Spinal cord (tissue), 10 donors: ENCODE results near the gene CCDC74A. TPM values are rescaled to one million over a fixed set of nuclear protein-coding genes. Genes with fewer than 3 reads are reported as not detected.
"Not testable (repeated sequence)": the region's sequence is repeated elsewhere in the genome, so short reads cannot be mapped to it uniquely, and the experiment has no call there.

ENCODE experiments used
- DNase-seq, 6 donors: peaks; one replicate each; pipeline versions ENCODE4 v3.0.0 to v3.0.0-alpha.2; 2013 to 2015; ENCODE audit warnings: low spot score in 6 of 6, low read depth in 4 of 6
- H3K27ac ChIP-seq: one replicate; pipeline ENCODE4 v1.5.1; 2013; ENCODE audit warnings: low read depth, low read length, control low read depth
- H3K27me3 ChIP-seq: one replicate; pipeline ENCODE4 v1.6.1; 2013; ENCODE audit warnings: low read length; ENCODE audit not compliant: control insufficient read depth, insufficient read depth
- H3K36me3 ChIP-seq: one replicate; pipeline ENCODE4 v1.6.1; 2013; ENCODE audit warnings: low read length; ENCODE audit not compliant: control insufficient read depth, insufficient read depth
- H3K4me1 ChIP-seq: one replicate; pipeline ENCODE4 v1.6.1; 2013; ENCODE audit warnings: low read length; ENCODE audit not compliant: control insufficient read depth, insufficient read depth
- H3K4me3 ChIP-seq: one replicate; pipeline ENCODE4 v1.5.1; 2013; ENCODE audit warnings: low read depth, low read length, control low read depth
- H3K9me3 ChIP-seq: one replicate; pipeline ENCODE4 v1.6.1; 2013; ENCODE audit warnings: low read length; ENCODE audit not compliant: control insufficient read depth, insufficient read depth
- WGBS: methylation state at CpG from one replicate; pipeline ENCODE4 v1.1.5; 2013; ENCODE audit warnings: missing lambda C conversion rate; ENCODE audit not compliant: insufficient coverage; 5-methylcytosine and 5-hydroxymethylcytosine counted together
- polyA plus RNA-seq, 2 donors: library from polyadenylated mRNA; unstranded; fragments of 120-200 nt; gene quantifications; one replicate each; pipeline ENCODE4 v1.2.1, GENCODE V29; 2013; ENCODE audit not compliant: insufficient read length in 2 of 2
- total RNA-seq, 2 donors: library from RNA; depleted of rRNA in 1 of 2; stranded (reverse); fragments of 120-200 nt in 1 of 2; fragments of >200 nt in 1 of 2; gene quantifications; one replicate each; pipeline versions ENCODE4 v1.2.3 to v1.2.4, GENCODE V29; 2013 to 2014
- donor health status: healthy.

Gene CCDC74A
- total and polyA plus RNA-seq, 4 donors: 7.0 to 25.1 (median 21.0) TPM

- no peaks in the 10 kb centered on the region for H3K4me1 ChIP-seq
- H3K27ac ChIP-seq: no peak overlapping the region
- peaks cover 84% of the 10 kb centered on the region for H3K36me3 ChIP-seq
- no peaks in the 10 kb centered on the region for H3K9me3 ChIP-seq
- 94% methylated on average over 17 of the region's 17 CpGs for WGBS
- H3K4me3 ChIP-seq: no peak overlapping the region
- no peak for DNase-seq
- H3K27me3 ChIP-seq: no peaks in the 10 kb centered on the region
Measured at GRCh38 chr2:131517106-131517831, 10.4 kb upstream of the CCDC74A start.

- 82% methylated on average over 9 of the region's 16 CpGs for WGBS
- not testable (repeated sequence) for H3K4me3 ChIP-seq, H3K9me3 ChIP-seq, H3K4me1 ChIP-seq, H3K27me3 ChIP-seq, DNase-seq, H3K27ac ChIP-seq
- peaks cover 80% of the 10 kb centered on the region for H3K36me3 ChIP-seq
Measured at GRCh38 chr2:131517856-131518255, 9.8 kb upstream of the CCDC74A start.

GRCh38 chr2:131518531-131518930 is 9.2 kb upstream of the CCDC74A start:
- H3K4me1 ChIP-seq, H3K4me3 ChIP-seq, DNase-seq, H3K9me3 ChIP-seq, H3K27ac ChIP-seq, H3K27me3 ChIP-seq: not testable (repeated sequence)
- 100% methylated on average over 1 of the region's 11 CpGs for WGBS
- H3K36me3 ChIP-seq: peaks cover 75% of the 10 kb centered on the region

GRCh38 chr2:131519466-131519865 is 8.2 kb upstream of the CCDC74A start:
- 94% methylated on average over 15 of the region's 15 CpGs for WGBS
- H3K4me3 ChIP-seq: no peak overlapping the region
- peaks cover 67% of the 10 kb centered on the region for H3K36me3 ChIP-seq
- H3K27ac ChIP-seq: no peak overlapping the region
- H3K9me3 ChIP-seq: no peaks in the 10 kb centered on the region
- no peaks in the 10 kb centered on the region for H3K27me3 ChIP-seq
- no peak for DNase-seq
- H3K4me1 ChIP-seq: no peaks in the 10 kb centered on the region

- 82% methylated on average over 14 of the region's 24 CpGs for WGBS
- H3K4me1 ChIP-seq, H3K9me3 ChIP-seq, H3K4me3 ChIP-seq, DNase-seq, H3K27me3 ChIP-seq, H3K27ac ChIP-seq: not testable (repeated sequence)
- peaks cover 66% of the 10 kb centered on the region for H3K36me3 ChIP-seq
Measured at GRCh38 chr2:131519871-131520470, 7.7 kb upstream of the CCDC74A start.

GRCh38 chr2:131520526-131520925 is 7.2 kb upstream of the CCDC74A start:
- H3K27me3 ChIP-seq: no peaks in the 10 kb centered on the region
- H3K27ac ChIP-seq: no peak overlapping the region
- no peak for DNase-seq
- 94% methylated on average over 10 of the region's 10 CpGs for WGBS
- H3K9me3 ChIP-seq: no peaks in the 10 kb centered on the region
- H3K36me3 ChIP-seq: peaks cover 60% of the 10 kb centered on the region
- H3K4me1 ChIP-seq: no peaks in the 10 kb centered on the region
- H3K4me3 ChIP-seq: no peak overlapping the region

GRCh38 chr2:131521524-131521923 is 6.2 kb upstream of the CCDC74A start:
- H3K9me3 ChIP-seq, H3K27ac ChIP-seq: not testable (repeated sequence)

GRCh38 chr2:131521961-131522781 is 5.5 kb upstream of the CCDC74A start:
- Histone ChIP-seq H3K36me3 (peaks cover 45% of the 10 kb centered on the region), H3K27ac (no peak overlapping the region), H3K27me3 (no peaks in the 10 kb centered on the region), H3K4me3 (no peak overlapping the region), H3K9me3 (no peaks in the 10 kb centered on the region), H3K4me1 (peaks cover under 1% of the 10 kb centered on the region)
- no peak for DNase-seq
- 86% methylated on average over 14 of the region's 20 CpGs for WGBS

More at GRCh38 chr2:131521524-131521923, 6.2 kb upstream of the CCDC74A start:
- WGBS: 94% methylated on average over 2 of the region's 6 CpGs
- H3K36me3 ChIP-seq: peaks cover 52% of the 10 kb centered on the region
- H3K4me1 ChIP-seq, DNase-seq, H3K4me3 ChIP-seq, H3K27me3 ChIP-seq: not testable (repeated sequence)

GRCh38 chr2:131525256-131525655 is 2.4 kb upstream of the CCDC74A start:
- not testable (repeated sequence) for H3K27me3 ChIP-seq, DNase-seq, H3K4me3 ChIP-seq, H3K27ac ChIP-seq, H3K9me3 ChIP-seq
- whole genome bisulfite sequencing: 100% methylated on average over 1 of the region's 2 CpGs
- Histone ChIP-seq H3K36me3 (peaks cover 16% of the 10 kb centered on the region), H3K4me1 (peaks cover 13% of the 10 kb centered on the region)
